PC-9 (cell line): Measurements from ENCODE around the gene TGFBI.

Source experiments
- CTCF ChIP-seq: fragments of 200-600 bp; sonication (generic); conservative IDR thresholded peaks from 2 replicates; pipeline ENCODE4 v1.6.1; 2017; ENCODE audit warnings: mixed run types, antibody characterized with exemption, mild to moderate bottlenecking, moderate library complexity
- EZH2 ChIP-seq: fragments of 200-600 bp; sonication (generic); IDR thresholded peaks from 2 replicates; pipeline ENCODE4 v1.8.0; 2017; ENCODE audit warnings: antibody characterized with exemption, low read depth

DNA sequence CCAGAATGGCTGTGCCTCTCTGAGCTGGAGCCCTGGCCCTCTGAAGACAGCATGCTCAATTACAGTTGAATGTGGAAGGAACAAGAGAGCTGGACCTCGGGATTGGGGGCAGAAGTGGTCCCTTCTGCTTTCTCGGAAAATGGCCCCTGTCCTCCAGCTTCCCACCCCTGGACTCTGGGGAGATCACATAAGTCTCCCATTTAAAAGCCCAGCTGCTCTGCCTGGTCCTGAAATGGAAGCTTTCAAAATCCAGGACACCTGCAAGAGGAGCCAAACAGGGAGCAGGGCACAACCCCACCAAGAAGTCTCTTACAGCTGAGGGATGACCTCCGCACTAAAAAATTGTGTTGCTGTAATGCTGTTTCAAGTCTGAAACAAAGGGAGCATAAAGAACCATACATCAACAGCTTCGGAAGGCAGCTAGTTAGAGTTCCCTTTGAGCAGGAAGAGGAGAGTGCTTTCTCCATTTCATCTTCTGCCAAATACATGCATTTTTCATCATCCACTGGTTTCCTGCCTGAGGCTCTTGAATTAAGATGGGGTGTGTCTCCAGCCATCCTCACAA is 48.2 kb downstream of the TGFBI start:
- TF ChIP-seq CTCF (no peak), EZH2 (no peak)
